ENCODE results near the gene NRSN1. TPM values are rescaled to one million over a fixed set of nuclear protein-coding genes. Genes with fewer than 3 reads are reported as not detected.

Gene NRSN1
- total RNA-seq, 4 donors from 2014 or later = not detected

DNA sequence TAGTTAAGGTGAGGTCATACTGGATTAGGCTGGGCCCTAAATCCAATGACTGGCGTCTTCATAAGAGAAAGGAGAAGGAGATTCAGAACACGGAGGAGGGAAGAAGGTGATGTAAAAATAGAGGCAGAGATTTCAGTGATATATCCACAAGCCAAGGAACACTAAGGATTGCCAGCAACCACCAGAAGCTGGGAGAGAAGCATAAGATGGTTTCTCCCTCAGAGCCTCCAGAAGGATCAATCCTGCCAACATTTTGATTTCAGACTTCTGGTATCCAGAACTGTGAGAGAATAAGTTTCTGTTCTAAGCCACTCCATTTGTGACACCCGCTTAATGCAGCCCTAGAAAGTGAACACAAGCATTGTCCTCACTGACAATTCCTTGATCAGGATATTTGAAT, 33.6 kb upstream of the NRSN1 start:
- DNase-seq = no peak
- no peaks in the 10 kb centered on the region for H3K9me3 ChIP-seq
- H3K4me1 ChIP-seq = no peaks in the 10 kb centered on the region
- H3K27me3 ChIP-seq = no peaks in the 10 kb centered on the region
- TF ChIP-seq POLR2A (IDR thresholded peaks at IDR 0.05) = no peak
- TF ChIP-seq, protein P1, sequence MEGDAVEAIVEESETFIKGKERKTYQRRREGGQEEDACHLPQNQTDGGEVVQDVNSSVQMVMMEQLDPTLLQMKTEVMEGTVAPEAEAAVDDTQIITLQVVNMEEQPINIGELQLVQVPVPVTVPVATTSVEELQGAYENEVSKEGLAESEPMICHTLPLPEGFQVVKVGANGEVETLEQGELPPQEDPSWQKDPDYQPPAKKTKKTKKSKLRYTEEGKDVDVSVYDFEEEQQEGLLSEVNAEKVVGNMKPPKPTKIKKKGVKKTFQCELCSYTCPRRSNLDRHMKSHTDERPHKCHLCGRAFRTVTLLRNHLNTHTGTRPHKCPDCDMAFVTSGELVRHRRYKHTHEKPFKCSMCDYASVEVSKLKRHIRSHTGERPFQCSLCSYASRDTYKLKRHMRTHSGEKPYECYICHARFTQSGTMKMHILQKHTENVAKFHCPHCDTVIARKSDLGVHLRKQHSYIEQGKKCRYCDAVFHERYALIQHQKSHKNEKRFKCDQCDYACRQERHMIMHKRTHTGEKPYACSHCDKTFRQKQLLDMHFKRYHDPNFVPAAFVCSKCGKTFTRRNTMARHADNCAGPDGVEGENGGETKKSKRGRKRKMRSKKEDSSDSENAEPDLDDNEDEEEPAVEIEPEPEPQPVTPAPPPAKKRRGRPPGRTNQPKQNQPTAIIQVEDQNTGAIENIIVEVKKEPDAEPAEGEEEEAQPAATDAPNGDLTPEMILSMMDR (IDR thresholded peaks at IDR 0.05) = no peak
- WGBS, 2 donors = 49 to 83% methylated on average over 3 of the region's 3 CpGs
- no peaks in the 10 kb centered on the region for H3K36me3 ChIP-seq
- no peak overlapping the region for H3K4me3 ChIP-seq
- intact Hi-C loops (cut with DNase I) = no loop called here
- H3K27ac ChIP-seq = no peak overlapping the region

DNA sequence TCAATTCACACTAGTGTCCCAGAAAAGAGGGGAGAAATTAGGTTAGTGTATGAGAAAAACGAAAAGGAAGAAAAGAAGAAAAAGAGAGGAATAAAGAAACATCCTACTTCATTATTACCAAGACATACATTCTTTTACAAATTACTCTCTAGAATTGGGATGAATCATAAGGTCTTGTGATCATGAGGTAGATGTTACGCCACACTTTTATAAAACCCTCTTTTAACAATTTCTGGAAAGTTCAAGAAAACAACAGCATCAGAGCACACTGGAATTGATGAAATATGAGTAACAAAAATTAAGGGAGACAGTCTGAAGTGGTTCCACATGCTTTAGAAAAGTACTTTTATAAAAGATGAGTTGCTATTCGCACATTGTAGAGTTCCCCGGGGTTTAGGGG, 32.6 kb upstream of the NRSN1 start:
- intact Hi-C loops (cut with DNase I) = no loop called here
- DNase-seq = no peak
- H3K4me3 ChIP-seq = no peak overlapping the region
- no peaks in the 10 kb centered on the region for H3K4me1 ChIP-seq
- no peaks in the 10 kb centered on the region for H3K27me3 ChIP-seq
- H3K27ac ChIP-seq = no peak overlapping the region
- H3K36me3 ChIP-seq = no peaks in the 10 kb centered on the region
- no peaks in the 10 kb centered on the region for H3K9me3 ChIP-seq
- WGBS, 2 donors = 64 to 72% methylated on average over 4 of the region's 4 CpGs
- TF ChIP-seq, protein P1 (IDR thresholded peaks at IDR 0.05) = no peak
- TF ChIP-seq POLR2A (IDR thresholded peaks at IDR 0.05) = no peak

DNA sequence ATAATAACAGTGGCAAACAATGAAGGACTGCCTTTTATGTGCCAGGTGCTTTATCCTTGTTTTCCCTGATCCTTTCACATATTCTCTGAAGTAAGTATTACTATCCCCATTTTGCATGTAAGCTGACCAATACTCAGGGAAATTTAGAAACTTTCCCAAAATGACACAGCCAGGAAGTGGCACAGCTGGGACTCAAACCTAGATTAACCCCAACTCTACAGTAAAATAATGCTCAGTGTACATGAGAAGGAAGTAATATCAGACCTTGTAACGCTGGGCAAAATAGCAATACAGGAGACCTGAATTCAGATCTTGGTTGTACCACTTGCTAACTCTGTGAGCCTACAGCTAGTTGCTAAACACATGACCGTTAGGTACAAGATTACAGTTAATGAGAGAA, 26.8 kb upstream of the NRSN1 start:
- no peaks in the 10 kb centered on the region for H3K36me3 ChIP-seq
- no peaks in the 10 kb centered on the region for H3K9me3 ChIP-seq
- no peaks in the 10 kb centered on the region for H3K4me1 ChIP-seq
- no peak for DNase-seq
- intact Hi-C loops (cut with DNase I) = no loop called here
- WGBS, 2 donors = 55 to 59% methylated on average over 2 of the region's 2 CpGs
- H3K4me3 ChIP-seq = no peak overlapping the region
- no peaks in the 10 kb centered on the region for H3K27me3 ChIP-seq
- no peak overlapping the region for H3K27ac ChIP-seq
- no peak for TF ChIP-seq POLR2A (IDR thresholded peaks at IDR 0.05)
- TF ChIP-seq, protein P1 (IDR thresholded peaks at IDR 0.05) = no peak

DNA sequence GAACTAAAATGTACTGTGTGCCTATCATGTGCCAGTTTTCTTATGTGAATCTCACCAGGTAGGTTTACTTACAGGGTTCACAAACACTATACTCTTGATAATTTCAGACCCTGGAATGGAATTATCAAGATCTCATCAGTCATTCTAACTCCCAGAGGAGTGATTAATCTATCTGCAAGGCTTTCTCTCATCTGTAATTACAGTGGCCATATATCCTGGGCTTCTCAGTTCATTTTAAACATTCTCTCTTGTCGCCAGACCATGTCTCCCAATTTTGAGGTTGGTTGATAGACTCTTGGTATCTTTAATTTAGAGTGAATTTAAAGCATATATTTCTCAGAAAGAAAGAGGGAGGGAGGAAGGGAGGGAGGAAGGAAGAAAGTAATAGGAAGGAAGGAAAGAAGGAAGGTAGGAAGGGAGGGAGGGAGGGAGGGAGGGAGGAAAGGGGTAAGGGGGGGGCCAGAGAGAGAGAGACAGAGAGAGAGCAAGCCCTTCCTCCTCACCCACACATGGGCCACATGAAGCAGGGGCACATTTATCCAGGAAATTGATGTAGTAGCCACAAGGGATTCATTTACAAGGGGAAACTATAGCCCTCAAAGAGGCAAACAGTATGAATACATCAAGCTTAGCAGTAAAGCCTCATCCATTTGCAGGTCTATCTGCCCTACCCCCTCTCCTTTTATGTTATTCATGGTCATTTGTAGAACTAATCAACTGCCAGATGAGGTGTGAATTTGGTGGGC, 25.8 kb upstream of the NRSN1 start:
- 31 to 43% methylated on average over 1 of the region's 1 CpG for WGBS, 2 donors
- Histone ChIP-seq H3K4me1 (no peaks in the 10 kb centered on the region), H3K9me3 (no peaks in the 10 kb centered on the region), H3K27me3 (no peaks in the 10 kb centered on the region), H3K27ac (no peak overlapping the region), H3K36me3 (no peaks in the 10 kb centered on the region), H3K4me3 (no peak overlapping the region)
- no peak for TF ChIP-seq POLR2A (IDR thresholded peaks at IDR 0.05)
- TF ChIP-seq, protein P1 (IDR thresholded peaks at IDR 0.05) = no peak
- no peak for DNase-seq
- intact Hi-C loops (cut with DNase I) = no loop called here

DNA sequence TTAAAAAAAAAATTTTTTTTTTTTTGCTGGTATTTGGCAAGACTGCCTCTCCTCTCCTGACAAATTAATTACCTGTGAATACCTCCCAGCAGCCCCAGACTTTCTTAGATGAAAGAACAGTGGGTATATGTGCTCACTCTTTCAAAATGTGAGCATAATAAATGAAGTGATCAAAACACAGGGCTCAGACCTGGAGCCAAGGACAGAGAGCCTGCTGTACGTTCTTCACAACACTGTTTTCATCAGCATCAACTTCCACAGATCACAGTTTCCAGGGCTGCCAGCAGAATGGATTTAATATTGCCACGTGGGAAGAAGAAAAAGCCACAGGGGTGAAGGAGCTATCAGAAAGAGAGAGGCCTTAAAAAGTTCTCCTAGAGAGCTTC, 25.3 kb upstream of the NRSN1 start:
- Histone ChIP-seq H3K4me1 (no peaks in the 10 kb centered on the region), H3K27ac (no peak overlapping the region), H3K9me3 (no peaks in the 10 kb centered on the region), H3K36me3 (no peaks in the 10 kb centered on the region), H3K4me3 (no peak overlapping the region), H3K27me3 (no peaks in the 10 kb centered on the region)
- intact Hi-C loops (cut with DNase I) = no loop called here
- WGBS, 2 donors = 10 to 13% methylated on average over 2 of the region's 2 CpGs
- no peak for DNase-seq
- TF ChIP-seq, protein P1 (IDR thresholded peaks at IDR 0.05) = no peak
- TF ChIP-seq POLR2A (IDR thresholded peaks at IDR 0.05) = no peak

Data from esophagus squamous epithelium (tissue), 5 donors.